GM21367 (cell line): ENCODE data around the gene P2RY8.
"Not testable (repeated sequence)": the region's sequence is repeated elsewhere in the genome, so short reads cannot be mapped to it uniquely, and the experiment has no call there.

Source experiments
- ATAC-seq: cut with Tn5 transposase; IDR thresholded peaks from one replicate; pipeline ENCODE4 v1.9.1; 2021; ENCODE audit not compliant: unreplicated experiment

Gene P2RY8

DNA sequence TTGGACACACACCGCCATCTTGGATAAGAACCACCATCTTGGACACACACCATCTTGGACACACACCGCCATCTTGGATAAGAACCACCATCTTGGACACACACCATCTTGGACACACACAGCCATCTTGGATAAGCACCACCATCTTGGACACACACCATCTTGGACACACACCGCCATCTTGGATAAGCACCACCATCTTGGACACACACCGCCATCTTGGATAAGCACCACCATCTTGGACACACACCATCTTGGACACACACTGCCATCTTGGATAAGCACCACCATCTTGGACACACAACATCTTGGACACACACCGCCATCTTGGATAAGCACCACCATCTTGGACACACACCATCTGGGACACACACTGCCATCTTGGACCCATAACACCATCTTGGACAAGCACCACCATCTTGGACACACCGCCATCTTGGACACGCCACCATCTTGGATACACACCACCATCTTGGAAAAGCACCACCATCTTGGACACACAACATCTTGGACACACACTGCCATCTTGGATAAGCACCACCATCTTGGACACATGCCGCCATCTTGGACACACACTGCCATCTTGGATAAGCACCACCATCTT, 88.9 kb downstream of the P2RY8 start:
- ATAC-seq: not testable (repeated sequence)

DNA sequence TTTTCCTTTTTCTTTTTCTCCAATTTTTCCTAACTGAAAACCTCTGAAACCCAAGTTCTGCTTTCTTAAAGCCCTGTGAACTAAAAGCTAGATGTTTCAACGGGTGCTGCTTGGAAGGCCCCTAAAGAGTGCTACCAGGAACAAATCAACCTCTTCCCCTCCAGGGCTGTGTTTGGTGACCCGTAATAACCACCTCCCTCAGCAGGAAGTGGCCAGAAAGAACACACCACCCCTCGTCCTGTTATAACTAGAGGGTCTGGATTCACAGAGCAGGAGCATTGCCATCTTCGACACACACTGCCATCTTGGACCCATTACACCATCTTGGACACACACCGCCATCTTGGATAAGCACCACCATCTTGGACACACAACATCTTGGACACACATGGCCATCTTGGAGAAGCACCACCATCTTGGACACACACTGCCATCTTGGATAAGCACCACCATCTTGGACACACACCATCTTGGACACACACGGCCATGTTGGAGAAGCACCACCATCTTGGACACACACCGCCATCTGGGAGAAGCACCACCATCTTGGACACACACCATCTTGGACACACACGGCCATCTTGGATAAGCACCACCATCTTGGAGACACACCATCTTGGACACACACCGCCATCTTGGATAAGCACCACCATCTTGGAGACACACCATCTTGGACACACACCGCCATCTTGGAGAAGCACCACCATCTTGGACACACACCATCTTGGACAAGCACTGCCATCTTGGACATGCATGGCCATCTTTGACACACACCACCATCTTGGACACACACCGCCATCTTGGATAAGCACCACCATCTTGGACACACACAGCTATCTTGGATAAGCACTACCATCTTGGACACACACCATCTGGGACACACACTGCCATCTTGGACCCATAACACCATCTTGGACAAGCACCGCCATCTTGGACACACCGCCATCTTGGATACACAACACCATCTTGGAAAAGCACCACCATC, 89.7 kb downstream of the P2RY8 start:
- not testable (repeated sequence) for ATAC-seq

DNA sequence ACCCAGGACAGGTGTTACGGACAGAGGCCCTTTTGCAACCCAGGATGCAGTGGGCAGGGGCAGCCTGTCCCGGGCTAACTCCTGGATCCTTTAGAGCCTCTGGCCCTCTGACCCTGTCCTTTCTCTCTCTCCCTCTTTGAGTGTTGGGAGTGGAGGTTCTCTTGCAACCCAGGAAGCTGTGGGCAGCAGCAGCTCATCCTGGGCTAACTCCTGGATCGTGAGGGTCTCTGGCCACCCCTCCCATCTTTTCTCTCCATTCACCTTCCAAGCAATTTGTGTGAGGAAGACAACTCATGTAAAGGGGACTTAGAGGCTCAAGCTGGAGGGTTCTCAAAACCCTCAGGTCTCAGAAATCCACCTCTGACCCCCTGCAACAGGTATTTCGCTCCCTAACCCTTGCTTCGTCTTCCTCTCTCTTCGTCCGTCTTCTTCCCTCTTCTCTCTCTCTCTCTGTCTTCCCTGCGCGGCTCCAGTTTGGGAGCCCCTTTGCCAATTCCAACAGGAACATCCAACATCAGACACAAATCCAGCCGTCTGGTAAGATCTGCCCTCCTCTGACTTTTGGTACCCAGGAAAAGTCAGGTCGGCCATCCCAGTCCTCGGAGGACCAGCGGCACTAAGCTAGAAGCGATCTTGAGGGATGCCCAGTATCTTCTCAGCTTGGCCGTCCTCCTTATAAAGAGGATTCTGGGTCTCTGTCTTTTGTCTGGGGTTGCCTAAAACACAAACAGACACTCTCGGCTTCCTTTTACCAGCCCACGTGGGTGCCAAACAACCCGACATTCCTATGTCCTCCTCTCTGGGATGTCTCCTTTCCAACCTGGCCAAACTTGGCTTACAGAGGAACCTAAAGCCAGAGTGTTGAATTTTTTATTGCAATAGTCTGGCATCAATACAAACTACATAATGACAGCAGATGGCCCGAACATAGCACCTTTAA, 92.2 kb downstream of the P2RY8 start:
- no peak for ATAC-seq

DNA sequence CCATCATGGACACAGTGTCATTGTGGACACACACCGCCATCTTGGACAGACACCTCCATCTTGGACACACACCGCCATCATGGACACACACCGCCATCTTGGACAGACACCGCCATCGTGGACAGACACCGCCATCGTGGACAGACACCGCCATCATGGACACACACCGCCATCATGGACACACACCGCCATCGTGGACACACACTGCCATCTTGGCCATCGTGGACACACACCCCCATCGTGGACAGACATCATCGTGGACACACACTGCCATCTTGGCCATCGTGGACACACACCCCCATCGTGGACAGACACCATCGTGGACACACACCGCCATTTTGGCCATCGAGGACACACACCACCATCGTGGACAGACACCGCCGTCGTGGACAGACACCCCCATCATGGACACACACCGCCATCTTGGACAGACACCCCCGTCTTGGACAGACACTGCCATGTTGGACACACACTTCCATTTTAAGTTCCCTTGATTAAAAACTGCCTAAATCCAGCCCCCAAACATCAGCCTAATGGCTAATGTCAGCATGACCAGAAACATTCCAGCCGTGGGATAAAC, 93.4 kb downstream of the P2RY8 start:
- ATAC-seq: no peak

DNA sequence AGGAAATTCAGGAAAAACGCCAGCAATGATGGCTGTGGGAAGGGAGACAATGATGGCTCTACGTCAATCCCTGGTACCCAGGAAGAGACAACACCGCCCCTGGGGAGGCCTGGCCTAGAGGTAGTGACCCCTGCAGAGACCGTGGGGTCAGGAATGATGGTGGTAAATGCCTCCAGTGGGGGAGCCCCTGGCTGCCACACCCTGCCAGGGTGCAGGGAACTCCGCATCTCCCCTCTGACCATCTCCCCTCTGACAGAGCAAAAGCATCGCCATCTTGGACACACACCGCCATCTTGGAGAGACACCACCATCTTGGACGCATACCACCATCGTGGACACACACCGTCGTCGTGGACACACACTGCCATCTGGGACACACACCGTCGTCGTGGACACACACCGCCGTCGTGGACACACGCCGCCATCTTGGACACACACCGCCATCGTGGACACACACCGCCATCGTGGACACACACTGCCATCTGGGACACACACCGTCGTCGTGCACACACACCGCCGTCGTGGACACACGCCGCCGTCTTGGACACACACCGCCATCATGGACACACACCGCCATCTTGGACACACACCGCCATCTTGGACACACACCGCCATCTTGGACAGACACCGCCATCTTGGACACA, 94.1 kb downstream of the P2RY8 start:
- ATAC-seq: no peak

DNA sequence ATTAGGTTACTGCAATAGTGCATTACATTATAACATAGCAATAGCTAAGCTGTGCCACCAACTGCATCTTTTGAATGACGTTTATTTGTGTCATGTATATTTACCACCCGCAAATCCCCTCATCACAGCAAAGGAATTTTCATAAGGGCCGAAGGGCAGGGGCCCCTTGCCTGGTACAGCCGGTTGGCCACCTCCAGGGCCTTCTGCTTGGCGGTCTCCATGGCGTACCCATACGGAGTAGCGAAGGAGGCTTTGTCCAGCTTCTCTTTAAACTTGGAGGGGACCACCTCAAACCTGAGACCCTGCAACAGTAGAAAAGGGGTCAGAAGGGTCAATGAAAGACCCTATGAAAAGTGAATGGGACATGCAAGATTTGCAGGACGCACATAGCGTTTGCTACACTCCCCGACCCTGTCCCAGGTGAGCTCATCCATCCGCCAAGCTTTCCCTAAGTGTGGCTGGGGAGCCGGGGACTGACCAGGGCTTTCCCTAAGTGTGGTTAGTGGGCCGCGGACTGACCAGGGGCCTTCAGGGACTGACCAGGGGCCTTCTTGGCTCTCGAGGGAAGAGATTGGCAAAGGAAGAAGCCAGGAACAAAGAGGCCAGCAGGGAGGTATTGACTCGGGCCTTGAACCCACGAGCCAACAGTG, 94.8 kb downstream of the P2RY8 start:
- ATAC-seq: no peak

DNA sequence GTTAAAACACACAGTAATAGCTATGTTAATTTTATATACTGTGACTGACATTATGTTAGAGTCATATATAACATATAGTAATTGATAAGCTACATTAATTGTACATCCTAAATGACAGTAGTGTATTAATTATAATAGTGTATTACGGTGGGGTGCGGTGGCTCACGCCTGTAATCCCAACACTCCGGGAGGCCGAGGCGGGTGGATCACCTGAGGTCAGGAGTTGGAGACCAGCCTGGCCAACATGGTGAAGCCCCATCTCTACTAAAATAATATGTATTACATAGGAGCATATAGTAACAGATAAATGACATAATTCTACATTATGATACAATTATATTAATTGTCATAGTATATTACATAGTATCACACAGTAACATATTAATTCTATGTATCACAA, 96.5 kb downstream of the P2RY8 start:
- ATAC-seq: no peak

DNA sequence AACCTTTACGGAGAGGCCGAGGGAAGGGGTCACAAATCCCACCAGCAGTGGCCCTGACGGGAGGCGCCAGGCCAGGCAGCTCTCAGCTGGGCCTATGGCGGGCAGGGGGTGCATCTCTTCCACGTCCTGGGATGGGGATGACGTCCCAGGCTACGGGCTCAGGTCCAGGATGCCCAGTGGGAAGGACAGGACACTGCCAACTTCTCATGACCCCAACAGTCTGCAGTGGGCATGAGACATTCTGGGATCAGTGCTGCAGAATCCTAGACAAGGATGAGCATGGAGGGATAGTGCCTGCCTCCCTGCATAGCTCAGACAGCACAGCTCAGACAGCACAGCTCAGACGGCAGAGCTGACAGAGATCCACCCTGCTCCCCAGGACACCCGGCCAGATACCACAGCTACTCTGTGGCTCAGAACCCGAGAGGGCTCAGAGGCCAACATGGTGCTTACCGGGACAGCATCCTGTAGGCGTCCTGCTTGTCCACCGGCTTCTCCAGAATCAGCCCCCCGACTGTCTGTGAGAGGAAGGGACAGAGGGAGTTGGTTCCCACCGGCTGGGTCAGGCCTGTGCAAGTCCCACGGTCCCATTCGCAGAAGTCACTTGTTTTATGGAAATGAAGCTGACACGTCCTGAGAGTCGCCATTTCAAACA, 101.6 kb downstream of the P2RY8 start:
- no peak for ATAC-seq

DNA sequence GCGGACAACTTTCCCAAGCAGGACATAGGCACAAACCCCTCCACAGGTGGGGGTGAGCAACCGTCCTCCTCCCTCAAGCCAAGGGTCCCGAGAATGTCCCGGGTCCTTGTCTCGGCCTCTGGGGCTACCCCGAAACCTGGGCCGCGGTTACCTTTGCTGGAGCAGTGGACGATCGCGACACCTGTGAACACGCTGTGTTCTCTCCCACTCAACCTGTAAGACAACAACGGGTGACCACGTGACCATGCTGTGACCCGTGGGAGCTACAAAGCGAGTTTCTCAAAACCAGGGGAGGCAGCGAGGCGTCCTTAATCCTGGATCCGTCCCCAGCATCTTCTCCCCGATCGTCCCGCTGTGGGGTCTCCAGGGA, 102.1 kb downstream of the P2RY8 start:
- ATAC-seq: no peak

DNA sequence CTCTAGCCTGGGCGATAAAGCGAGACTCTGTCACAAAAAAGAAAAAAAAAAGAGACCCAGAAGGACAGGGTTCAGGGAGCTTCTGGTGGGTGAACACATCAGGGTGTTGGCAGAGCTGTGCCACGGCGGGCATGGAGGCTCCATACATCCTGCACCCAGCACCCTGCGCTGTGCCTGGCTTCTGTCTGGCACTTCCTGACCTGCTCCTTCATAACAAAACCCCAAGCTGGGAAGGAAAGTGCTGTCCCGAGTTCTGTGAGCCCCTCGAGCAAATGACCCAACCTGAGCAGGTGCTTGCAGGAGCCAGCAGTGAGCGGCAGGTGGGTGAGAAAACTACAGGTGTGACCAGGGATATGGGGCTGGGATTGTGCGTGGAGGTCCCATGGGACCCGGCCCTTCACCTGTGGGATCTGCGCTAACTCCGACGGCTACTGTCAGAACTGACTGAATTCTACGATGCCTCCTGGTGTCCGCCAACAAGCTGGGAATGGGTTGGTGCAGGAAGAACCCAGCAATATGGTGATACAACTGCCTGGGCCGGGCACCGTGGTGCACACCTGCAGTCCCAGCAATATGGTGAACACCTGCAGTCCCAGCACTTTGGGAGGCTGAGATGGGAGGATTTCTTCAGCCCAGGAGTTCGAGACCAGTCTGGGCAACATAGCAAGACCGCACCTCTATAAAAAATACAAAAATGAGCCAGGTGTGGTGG, 103.2 kb downstream of the P2RY8 start:
- ATAC-seq: no peak

DNA sequence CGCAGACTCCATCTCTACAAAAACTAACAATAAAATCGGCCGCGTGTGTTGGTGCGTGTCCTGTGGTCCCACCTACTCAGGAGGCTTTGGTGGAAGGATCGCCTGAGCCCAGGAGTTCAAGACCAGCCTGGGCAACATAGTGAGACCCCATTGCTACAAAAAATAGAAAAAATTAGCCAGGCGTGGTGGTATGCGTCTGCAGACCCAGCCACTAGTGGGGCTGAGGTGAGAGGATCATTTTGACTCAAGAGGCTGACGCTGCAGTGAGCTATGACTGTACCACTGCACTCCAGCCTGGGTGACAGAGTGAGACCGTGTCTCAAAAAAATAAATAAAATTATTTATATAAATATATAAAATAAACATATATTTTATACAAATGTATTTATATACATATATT, 106.5 kb downstream of the P2RY8 start:
- ATAC-seq: no peak

DNA sequence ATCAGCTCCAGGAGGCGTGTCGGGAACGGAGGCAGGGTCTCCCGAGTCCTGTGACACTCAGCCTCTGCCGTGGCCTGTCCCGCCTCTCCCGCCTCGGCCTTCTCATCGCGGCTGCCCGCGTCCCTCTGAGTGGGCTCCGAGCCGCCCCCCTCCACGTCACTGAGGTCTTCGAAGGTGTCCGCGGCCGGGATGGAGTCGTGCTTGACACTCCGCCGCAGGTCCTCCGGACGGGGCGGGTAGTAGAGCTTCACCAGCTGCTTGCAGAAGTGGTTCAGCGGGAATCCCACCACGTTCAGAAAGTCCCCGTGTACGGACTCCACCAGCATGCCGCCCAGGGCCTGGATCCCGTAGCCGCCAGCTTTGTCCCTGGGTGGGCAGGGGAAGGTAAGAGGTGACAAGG, 109.2 kb downstream of the P2RY8 start:
- ATAC-seq: no peak

DNA sequence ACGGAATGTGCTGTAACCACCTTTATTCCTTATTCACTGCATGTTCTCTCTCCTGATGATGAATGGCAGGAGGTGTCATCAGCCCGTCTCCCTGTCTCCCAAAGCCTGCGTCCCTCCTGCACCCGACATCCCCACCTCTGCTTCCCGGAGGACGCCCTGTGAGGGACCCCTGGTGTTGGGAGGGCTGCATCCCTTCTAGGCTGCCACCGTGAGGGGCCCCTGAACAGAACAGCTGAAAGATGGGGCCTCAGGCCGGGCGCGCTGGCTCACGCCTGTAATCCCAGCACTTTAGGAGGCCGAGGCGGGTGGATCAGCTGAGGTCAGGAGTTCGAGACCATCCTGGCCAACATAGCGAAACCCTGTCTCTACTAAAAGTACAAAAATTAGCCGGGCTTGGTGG, 110.7 kb downstream of the P2RY8 start:
- not testable (repeated sequence) for ATAC-seq

DNA sequence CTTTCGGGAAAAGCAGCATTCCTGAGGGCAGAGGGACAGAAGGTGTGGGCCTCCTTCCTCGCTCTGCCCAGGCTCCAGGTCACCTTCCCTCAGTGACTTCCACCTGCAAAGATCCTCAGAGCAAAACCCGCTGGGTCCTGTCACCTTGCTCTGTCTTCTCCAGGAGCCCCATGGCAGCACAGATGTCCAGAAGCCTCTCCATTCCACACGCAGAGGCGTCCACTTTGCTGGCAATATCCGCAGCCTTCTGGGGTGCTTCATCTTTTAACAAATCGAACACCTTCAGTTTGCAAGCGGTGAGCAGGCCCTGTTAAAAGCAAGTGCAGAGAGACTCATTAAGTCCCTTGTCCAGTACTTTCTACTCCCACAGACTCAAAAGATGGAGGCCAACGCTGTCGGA, 111.6 kb downstream of the P2RY8 start:
- ATAC-seq: no peak

DNA sequence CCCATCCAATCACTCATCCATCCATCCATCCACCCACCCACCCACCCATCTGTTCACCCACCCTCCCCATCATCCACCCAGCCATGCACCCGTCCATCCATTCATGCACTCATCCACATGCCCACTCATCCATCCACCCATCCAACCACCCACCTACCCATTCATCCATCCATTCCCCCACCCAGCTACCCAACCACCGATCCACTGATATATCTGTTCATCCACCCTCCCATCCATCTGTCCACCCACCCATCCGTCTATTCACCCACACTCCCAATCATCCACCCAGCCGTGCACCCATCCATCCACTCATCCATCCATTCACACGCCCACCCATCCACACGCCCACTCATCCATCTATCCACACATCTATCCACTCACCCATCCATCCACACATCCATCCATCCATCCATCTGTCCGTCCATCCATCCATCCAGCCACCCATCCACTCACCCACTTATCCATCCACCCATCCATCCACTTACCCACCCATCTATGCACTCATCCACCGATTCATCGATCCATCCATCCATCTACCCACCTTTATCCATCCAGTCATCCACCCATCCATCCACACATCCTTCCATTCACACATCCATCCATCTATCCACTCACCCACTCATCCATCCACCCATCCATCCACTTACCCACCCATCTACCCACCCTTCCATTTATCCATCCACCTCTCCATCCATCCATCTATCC, 112.7 kb downstream of the P2RY8 start:
- ATAC-seq: no peak

DNA sequence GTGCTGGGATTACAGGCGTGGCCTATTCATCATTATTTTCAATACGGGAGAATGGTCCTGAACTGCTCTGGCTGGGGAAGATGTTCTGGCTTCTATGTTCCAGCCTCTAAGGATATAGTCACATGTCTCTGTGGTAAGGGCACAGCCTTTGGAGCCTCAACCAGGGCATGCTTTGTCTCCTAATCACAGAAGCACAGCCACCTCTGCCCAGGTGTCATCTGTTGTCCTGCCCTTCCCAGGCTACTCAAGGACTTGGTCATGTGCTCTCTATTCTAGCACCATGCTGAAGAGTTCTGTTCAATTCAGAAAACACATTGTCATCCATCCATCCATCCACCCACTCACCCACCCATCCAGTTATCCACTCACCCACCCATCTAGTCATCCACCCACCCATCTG, 113.8 kb downstream of the P2RY8 start:
- no peak for ATAC-seq

DNA sequence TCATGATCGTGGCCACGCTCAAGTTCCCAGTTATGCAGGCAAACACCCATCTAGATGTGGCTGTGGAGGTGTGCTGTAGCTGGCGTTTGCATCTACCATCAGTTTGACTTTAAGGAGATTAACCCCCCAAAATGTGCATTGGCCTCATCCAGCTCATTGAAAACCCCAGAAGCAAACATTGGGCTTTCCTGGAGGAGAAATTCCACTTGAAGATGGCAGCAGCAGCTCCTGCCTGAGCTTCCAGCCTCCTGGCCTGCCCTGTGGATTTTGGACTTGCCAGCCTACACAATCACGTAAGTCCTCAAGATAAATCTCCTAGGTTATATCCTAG, 114.9 kb downstream of the P2RY8 start:
- no peak for ATAC-seq

DNA sequence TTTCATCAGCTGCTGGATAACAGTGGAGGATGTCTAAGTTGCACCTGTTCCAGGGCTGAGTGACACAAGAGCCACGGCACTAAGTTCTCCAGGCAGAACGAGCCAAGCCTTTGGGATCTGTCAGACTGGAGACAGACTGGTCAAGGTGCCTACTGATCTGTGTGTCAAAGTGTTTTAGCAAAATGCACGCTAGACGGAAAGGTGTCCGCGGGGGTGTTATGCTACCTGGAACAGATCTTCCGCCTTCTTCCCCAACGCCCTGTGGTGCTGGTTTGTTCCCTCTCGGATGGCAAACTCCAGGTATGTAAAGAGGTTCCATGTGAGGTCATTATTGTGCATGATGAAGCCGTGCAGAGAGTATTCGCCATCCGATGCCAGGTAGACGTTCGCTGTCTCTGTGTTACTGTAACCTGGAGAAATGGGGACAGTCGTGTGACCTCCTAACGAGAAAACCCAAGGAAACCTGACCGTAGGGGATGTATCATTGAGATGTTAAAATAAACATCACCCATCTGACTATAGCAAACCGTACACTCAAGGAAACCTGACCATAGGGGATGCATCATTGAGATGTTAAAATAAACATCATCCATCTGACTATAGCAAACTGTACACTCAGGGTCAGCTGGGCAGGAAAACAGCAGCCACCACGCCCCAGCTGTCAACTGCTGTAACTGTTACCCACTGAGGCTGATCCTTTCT, 115.4 kb downstream of the P2RY8 start:
- no peak for ATAC-seq
